Mesendoderm (in vitro differentiated cells): ENCODE data around the gene C2CD4D.

Source experiments
- DNase-seq: peaks from one replicate; pipeline ENCODE4 v3.0.0; 2013
- H2AK5ac ChIP-seq: 2 replicates; pipeline ENCODE4 v1.6.1; 2013; ENCODE audit warnings: low read length, inconsistent platforms
- H2BK120ac ChIP-seq: 2 replicates; pipeline ENCODE4 v1.6.1; 2013; ENCODE audit warnings: low read depth, mild to moderate bottlenecking, low read length, moderate library complexity, mixed read lengths
- H2BK15ac ChIP-seq: replicated peaks from 2 replicates; pipeline ENCODE4 v1.6.1; 2013; ENCODE audit warnings: low read depth, mild to moderate bottlenecking, moderate library complexity
- H2BK5ac ChIP-seq: 2 replicates; pipeline ENCODE4 v1.6.1; 2013; ENCODE audit warnings: low read length, inconsistent platforms
- H3K18ac ChIP-seq: 2 replicates; pipeline ENCODE4 v1.6.1; 2013; ENCODE audit warnings: mild to moderate bottlenecking, low read length, mixed read lengths
- H3K23ac ChIP-seq: one replicate; pipeline ENCODE4 v1.6.1; 2013; ENCODE audit warnings: low read length
- H3K27ac ChIP-seq: 2 replicates; pipeline ENCODE4 v1.5.1; 2013; ENCODE audit warnings: low read depth, mild to moderate bottlenecking, inconsistent platforms, low read length, moderate library complexity
- H3K27me3 ChIP-seq: 2 replicates; pipeline ENCODE4 v1.6.1; 2013; ENCODE audit warnings: low read length, control low read depth, mild to moderate bottlenecking, inconsistent platforms; ENCODE audit not compliant: insufficient read depth, poor library complexity
- H3K36me3 ChIP-seq: 2 replicates; pipeline ENCODE4 v1.6.1; 2013; ENCODE audit warnings: low read length, inconsistent platforms; ENCODE audit not compliant: control insufficient read depth, insufficient read depth
- H3K4ac ChIP-seq: one replicate; pipeline ENCODE4 v1.6.1; 2013; ENCODE audit warnings: low read depth, mild to moderate bottlenecking, low read length, moderate library complexity
- H3K4me1 ChIP-seq: 2 replicates; pipeline ENCODE4 v1.6.1; 2013; ENCODE audit warnings: low read depth, low read length, inconsistent platforms; ENCODE audit not compliant: control insufficient read depth
- H3K4me2 ChIP-seq: 2 replicates; pipeline ENCODE4 v1.6.1; 2013; ENCODE audit warnings: low read length
- H3K4me3 ChIP-seq: 2 replicates; pipeline ENCODE4 v1.5.1; 2013; ENCODE audit warnings: mild to moderate bottlenecking, low read length
- H3K56ac ChIP-seq: one replicate; pipeline ENCODE4 v1.6.1; 2013; ENCODE audit warnings: low read length
- H3K79me1 ChIP-seq: 2 replicates; pipeline ENCODE4 v1.6.1; 2013; ENCODE audit warnings: low read length, inconsistent platforms
- H3K79me2 ChIP-seq: 2 replicates; pipeline ENCODE4 v1.6.1; 2013; ENCODE audit warnings: mild to moderate bottlenecking, low read length; ENCODE audit not compliant: control insufficient read depth, insufficient read depth
- H3K9ac ChIP-seq: 2 replicates; pipeline ENCODE4 v1.6.1; 2013; ENCODE audit warnings: low read length, inconsistent platforms
- H4K5ac ChIP-seq: one replicate; pipeline ENCODE4 v1.6.1; 2013; ENCODE audit warnings: low read length
- H4K8ac ChIP-seq: one replicate; pipeline ENCODE4 v1.6.1; 2013; ENCODE audit warnings: low read depth, mild to moderate bottlenecking, control low read depth, low read length, moderate library complexity
- WGBS: extraction: QIAGEN DNeasy Blood & Tissue Kit; methylation state at CpG from one replicate; pipeline ENCODE4 v1.1.7; 2013; ENCODE audit warnings: low lambda C conversion rate, missing lambda C conversion rate; ENCODE audit not compliant: insufficient coverage; ENCODE audit errors: extremely low coverage; 5-methylcytosine and 5-hydroxymethylcytosine counted together

Gene C2CD4D

GRCh38 chr1:151837884-151838221 lies 1.8 kb downstream of the C2CD4D start:
- WGBS: no CpG with 5 or more reads among the region's 26 CpGs

GRCh38 chr1:151837197-151837596 lies 2.4 kb downstream of the C2CD4D start:
- Histone ChIP-seq H4K5ac (no peak overlapping the region), H3K79me2 (no peaks in the 10 kb centered on the region), H3K4me3 (no peak overlapping the region), H3K27me3 (no peaks in the 10 kb centered on the region), H3K9ac (no peak overlapping the region), H2BK120ac (no peak overlapping the region), H3K4me1 (no peaks in the 10 kb centered on the region), H2BK15ac (no peak overlapping the region), H3K23ac (no peak overlapping the region), H4K8ac (no peak overlapping the region), H2BK5ac (no peak overlapping the region), H3K56ac (no peak overlapping the region), H2AK5ac (no peak overlapping the region), H3K79me1 (no peaks in the 10 kb centered on the region), H3K4me2 (no peak overlapping the region), H3K4ac (no peak overlapping the region), H3K27ac (no peak overlapping the region), H3K36me3 (no peaks in the 10 kb centered on the region), H3K18ac (no peak overlapping the region)
- DNase-seq: no peak
- WGBS: no CpG with 5 or more reads among the region's 3 CpGs

More at GRCh38 chr1:151837884-151838221, 1.8 kb downstream of the C2CD4D start:
- peak overlapping the region; percentile 75 for H3K18ac ChIP-seq
- no peak overlapping the region for H2BK120ac ChIP-seq
- H3K36me3 ChIP-seq: no peaks in the 10 kb centered on the region
- no peak overlapping the region for H3K27ac ChIP-seq
- no peaks in the 10 kb centered on the region for H3K79me2 ChIP-seq
- no peak overlapping the region for H2BK15ac ChIP-seq
- H4K8ac ChIP-seq: peak overlapping the region; percentile 3
- no peak overlapping the region for H4K5ac ChIP-seq
- peak overlapping the region; percentile 75 for H3K4ac ChIP-seq
- no peaks in the 10 kb centered on the region for H3K4me1 ChIP-seq
- H3K79me1 ChIP-seq: no peaks in the 10 kb centered on the region
- H3K23ac ChIP-seq: peak overlapping the region; percentile 33
- no peak for DNase-seq
- no peak overlapping the region for H2BK5ac ChIP-seq
- peak overlapping the region; percentile 83 for H3K9ac ChIP-seq
- peak overlapping the region; percentile 85 for H3K56ac ChIP-seq
- H2AK5ac ChIP-seq: no peak overlapping the region
- peak overlapping the region; percentile 19 for H3K4me2 ChIP-seq
- H3K4me3 ChIP-seq: no peak overlapping the region
- H3K27me3 ChIP-seq: no peaks in the 10 kb centered on the region

- H3K9ac ChIP-seq: no peak overlapping the region
- WGBS: no CpG with 5 or more reads among the region's 7 CpGs
- no peak overlapping the region for H3K56ac ChIP-seq
- no peak for DNase-seq
- no peak overlapping the region for H2BK5ac ChIP-seq
- no peak overlapping the region for H3K4ac ChIP-seq
- H3K4me1 ChIP-seq: peaks cover 3% of the 10 kb centered on the region
- H3K27ac ChIP-seq: no peak overlapping the region
- H4K5ac ChIP-seq: no peak overlapping the region
- H3K27me3 ChIP-seq: no peaks in the 10 kb centered on the region
- H2BK15ac ChIP-seq: no peak overlapping the region
- no peak overlapping the region for H3K4me2 ChIP-seq
- H3K23ac ChIP-seq: no peak overlapping the region
- no peak overlapping the region for H2BK120ac ChIP-seq
- H3K79me1 ChIP-seq: no peaks in the 10 kb centered on the region
- H3K4me3 ChIP-seq: no peak overlapping the region
- no peaks in the 10 kb centered on the region for H3K79me2 ChIP-seq
- no peak overlapping the region for H4K8ac ChIP-seq
- no peak overlapping the region for H3K18ac ChIP-seq
- no peaks in the 10 kb centered on the region for H3K36me3 ChIP-seq
- H2AK5ac ChIP-seq: no peak overlapping the region
Observed at GRCh38 chr1:151835596-151835995, 4.0 kb downstream of the C2CD4D start.

- Histone ChIP-seq H4K8ac (no peak overlapping the region), H3K4me3 (no peak overlapping the region), H3K4me2 (no peak overlapping the region), H4K5ac (no peak overlapping the region), H3K4me1 (peaks cover 15% of the 10 kb centered on the region), H3K23ac (no peak overlapping the region), H3K79me2 (no peaks in the 10 kb centered on the region), H2BK5ac (no peak overlapping the region), H3K36me3 (no peaks in the 10 kb centered on the region), H3K18ac (no peak overlapping the region), H3K9ac (no peak overlapping the region), H2BK15ac (no peak overlapping the region), H2AK5ac (no peak overlapping the region), H3K79me1 (no peaks in the 10 kb centered on the region), H3K56ac (no peak overlapping the region), H2BK120ac (no peak overlapping the region), H3K27ac (no peak overlapping the region), H3K27me3 (no peaks in the 10 kb centered on the region), H3K4ac (no peak overlapping the region)
- no CpG with 5 or more reads among the region's 3 CpGs for WGBS
- no peak for DNase-seq
Observed at GRCh38 chr1:151834239-151834638, 5.4 kb downstream of the C2CD4D start.

GRCh38 chr1:151833172-151833900 lies 6.3 kb downstream of the C2CD4D start:
- Histone ChIP-seq H2BK15ac (no peak overlapping the region), H3K27me3 (no peaks in the 10 kb centered on the region), H3K79me1 (no peaks in the 10 kb centered on the region), H3K23ac (no peak overlapping the region), H3K4me1 (peaks cover 19% of the 10 kb centered on the region), H4K8ac (no peak overlapping the region), H3K79me2 (no peaks in the 10 kb centered on the region), H3K56ac (no peak overlapping the region), H2BK120ac (no peak overlapping the region), H3K4ac (no peak overlapping the region), H3K27ac (no peak overlapping the region), H3K4me3 (no peak overlapping the region), H2AK5ac (no peak overlapping the region), H3K36me3 (no peaks in the 10 kb centered on the region), H4K5ac (no peak overlapping the region), H2BK5ac (no peak overlapping the region), H3K18ac (no peak overlapping the region), H3K9ac (no peak overlapping the region), H3K4me2 (no peak overlapping the region)
- no CpG with 5 or more reads among the region's 8 CpGs for WGBS
- no peak for DNase-seq
